OCI-LY3 (cell line): ENCODE results near the gene FBXO36.

Source experiments
- H2AFZ ChIP-seq: fragments of 200-600, 300-600 bp; shearing (Covaris generic); 2 replicates; pipeline ENCODE4 v1.6.0; 2014; ENCODE audit warnings: antibody characterized with exemption, low read depth, low read length
- H3K27ac ChIP-seq: fragments of 200-600, 300-600 bp; sonication (generic); 2 replicates; pipeline ENCODE4 v1.5.1; 2014; ENCODE audit warnings: mild to moderate bottlenecking, low read length, moderate library complexity, mixed read lengths
- H3K27me3 ChIP-seq: fragments of 200-600, 300-600 bp; sonication (generic); 2 replicates; pipeline ENCODE4 v1.6.1; 2014; ENCODE audit warnings: low read depth, low read length, mixed read lengths
- H3K36me3 ChIP-seq: fragments of 200-600, 300-600 bp; sonication (generic); replicated peaks from 2 replicates; pipeline ENCODE3; 2014; ENCODE audit warnings: low read depth, low read length, mixed read lengths
- H3K4me1 ChIP-seq: fragments of 300-600, 200-600 bp; sonication (generic); 2 replicates; pipeline ENCODE4 v1.6.1; 2014; ENCODE audit warnings: low read length, mixed read lengths
- H3K4me2 ChIP-seq: fragments of 200-600, 300-600 bp; sonication (generic); 2 replicates; pipeline ENCODE4 v1.6.1; 2014; ENCODE audit warnings: low read length, mixed read lengths
- H3K4me3 ChIP-seq: fragments of 300-600, 200-600 bp; sonication (generic); 2 replicates; pipeline ENCODE4 v1.5.1; 2014; ENCODE audit warnings: antibody characterized with exemption, mild to moderate bottlenecking, low read length, moderate library complexity
- H3K79me2 ChIP-seq: fragments of 300-600, 200-600 bp; shearing (Covaris generic); 2 replicates; pipeline ENCODE4 v1.6.1; 2014; ENCODE audit warnings: mild to moderate bottlenecking, low read length, mixed read lengths
- H3K9ac ChIP-seq: fragments of 300-600, 200-600 bp; shearing (Covaris generic); 2 replicates; pipeline ENCODE4 v1.6.0; 2014; ENCODE audit warnings: mild to moderate bottlenecking, low read length, moderate library complexity
- H3K9me3 ChIP-seq: fragments of 200-600, 300-600 bp; shearing (Covaris generic); 2 replicates; pipeline ENCODE4 v1.6.1; 2014; ENCODE audit warnings: low read length, mixed read lengths; ENCODE audit not compliant: insufficient read depth
- H4K20me1 ChIP-seq: fragments of 200-600, 300-600 bp; sonication (generic); 2 replicates; pipeline ENCODE4 v1.6.1; 2016; ENCODE audit warnings: low read length, mixed read lengths; ENCODE audit not compliant: insufficient read depth
- CTCF ChIP-seq: fragments of 200-600, 300-600 bp; sonication (generic); IDR thresholded peaks from 2 replicates; pipeline ENCODE4 v1.5.1; 2014; ENCODE audit warnings: antibody characterized with exemption, low read length, low read depth
- EZH2phosphoT487 ChIP-seq: fragments of 200-600 bp; shearing (Covaris generic); IDR thresholded peaks from 2 replicates; pipeline ENCODE4 v1.6.1; 2018; ENCODE audit warnings: antibody characterized with exemption, mixed run types, low read depth

The FBXO36 gene

GRCh38 chr2:229922449-229923386 is at the start of gene FBXO36:
Gene FBXO36 (plus strand): TSS chr2:229922503. CDS start chr2:229922514, 11 bp downstream.
- peaks cover 38% of the 10 kb centered on the region for H3K79me2 ChIP-seq
- H3K27me3 ChIP-seq, result no peaks in the 10 kb centered on the region
- H3K9ac ChIP-seq, result peak within 1 kb of the TSS; percentile 98
- H3K27ac ChIP-seq, result peak within 1 kb of the TSS; percentile 88
- peaks cover 7% of the 10 kb centered on the region for H3K36me3 ChIP-seq
- H4K20me1 ChIP-seq, result peaks cover 17% of the 10 kb centered on the region
- TF ChIP-seq EZH2phosphoT487 (no peak), CTCF (no peak)
- H3K9me3 ChIP-seq, result no peaks in the 10 kb centered on the region
- peak within 1 kb of the TSS; percentile 94 for H2AFZ ChIP-seq
- peak within 1 kb of the TSS; percentile 98 for H3K4me3 ChIP-seq
- H3K4me1 ChIP-seq, result peaks cover 9% of the 10 kb centered on the region; the same call in 1 of the 2 replicates
- peak within 1 kb of the TSS; percentile 94 for H3K4me2 ChIP-seq

- Histone ChIP-seq H3K27me3 (no peaks in the 10 kb centered on the region), H3K9me3 (no peaks in the 10 kb centered on the region), H3K4me3 (peak overlapping the region; percentile 24; the same call in 1 of the 2 replicates), H3K4me1 (peaks cover 18% of the 10 kb centered on the region), H3K4me2 (peak overlapping the region; percentile 71), H4K20me1 (peaks cover 28% of the 10 kb centered on the region), H2AFZ (no peak overlapping the region), H3K36me3 (peaks cover 6% of the 10 kb centered on the region), H3K79me2 (peaks cover 16% of the 10 kb centered on the region), H3K27ac (no peak overlapping the region), H3K9ac (no peak overlapping the region)
- no peak for TF ChIP-seq CTCF
- no peak for TF ChIP-seq EZH2phosphoT487
Measured at GRCh38 chr2:229873123-229873581, 49.2 kb upstream of the FBXO36 start.

GRCh38 chr2:229874647-229875046 is 47.7 kb upstream of the FBXO36 start:
- Histone ChIP-seq H3K27me3 (no peaks in the 10 kb centered on the region), H3K4me3 (no peak overlapping the region), H3K27ac (no peak overlapping the region), H2AFZ (no peak overlapping the region), H3K79me2 (peaks cover 16% of the 10 kb centered on the region), H3K4me2 (no peak overlapping the region), H3K9ac (no peak overlapping the region), H4K20me1 (peaks cover 24% of the 10 kb centered on the region), H3K36me3 (peaks cover 6% of the 10 kb centered on the region), H3K9me3 (no peaks in the 10 kb centered on the region), H3K4me1 (peaks cover 18% of the 10 kb centered on the region)
- TF ChIP-seq CTCF (no peak), EZH2phosphoT487 (no peak)

- Histone ChIP-seq H3K9me3 (no peaks in the 10 kb centered on the region), H3K36me3 (peaks cover 8% of the 10 kb centered on the region), H3K79me2 (peaks cover 13% of the 10 kb centered on the region), H2AFZ (no peak overlapping the region), H3K27ac (no peak overlapping the region), H3K4me1 (peaks cover 18% of the 10 kb centered on the region), H3K27me3 (no peaks in the 10 kb centered on the region), H4K20me1 (peaks cover 15% of the 10 kb centered on the region), H3K4me2 (no peak overlapping the region), H3K4me3 (no peak overlapping the region), H3K9ac (no peak overlapping the region)
- TF ChIP-seq CTCF (no peak), EZH2phosphoT487 (no peak)
Measured at GRCh38 chr2:229875549-229875948, 46.8 kb upstream of the FBXO36 start.
